Astrocyte (in vitro differentiated cells and primary cell): ENCODE results near the gene FRMD4A. TPM values are rescaled to one million over a fixed set of nuclear protein-coding genes. Genes with fewer than 3 reads are reported as not detected.
"Not testable (repeated sequence)": the region's sequence is repeated elsewhere in the genome, so short reads cannot be mapped to it uniquely, and the experiment has no call there.

ENCODE experiments used
- DNase-seq: peaks from one replicate; pipeline ENCODE4 v3.0.0-alpha.2; 2010; ENCODE audit warnings: low read depth
- FAIRE-seq: peaks from 2 replicates; lab custom pipeline; 2011; peaks lifted over from hg19 to GRCh38; lab: Jason Lieb, UNC
- H2AFZ ChIP-seq: 2 replicates; pipeline ENCODE4 v1.6.0; 2012; ENCODE audit warnings: low read depth, low read length, inconsistent platforms
- H3K27ac ChIP-seq: 2 replicates; pipeline ENCODE4 v1.5.1; 2011; ENCODE audit warnings: low read depth, low read length, inconsistent platforms
- H3K27me3 ChIP-seq: 2 replicates; pipeline ENCODE4 v1.6.0; 2011; ENCODE audit warnings: low read length, inconsistent platforms; ENCODE audit not compliant: insufficient read depth
- H3K36me3 ChIP-seq: 2 replicates; pipeline ENCODE4 v1.5.1; 2011; ENCODE audit warnings: low read length, inconsistent platforms; ENCODE audit not compliant: insufficient read depth
- H3K4me1 ChIP-seq: 2 replicates; pipeline ENCODE4 v1.5.1; 2011; ENCODE audit warnings: low read length, inconsistent platforms; ENCODE audit not compliant: insufficient read depth
- H3K4me2 ChIP-seq: 2 replicates; pipeline ENCODE4 v1.6.0; 2012; ENCODE audit warnings: low read length, inconsistent platforms
- H3K4me3 ChIP-seq: 2 replicates; pipeline ENCODE4 v1.5.1; 2011; ENCODE audit warnings: low read depth, mild to moderate bottlenecking, low read length, inconsistent platforms; ENCODE audit not compliant: insufficient read depth
- H3K79me2 ChIP-seq: 2 replicates; pipeline ENCODE4 v1.6.0; 2012; ENCODE audit warnings: mild to moderate bottlenecking, low read length, inconsistent platforms; ENCODE audit not compliant: insufficient read depth
- H3K9ac ChIP-seq: 2 replicates; pipeline ENCODE4 v1.6.0; 2012; ENCODE audit warnings: mild to moderate bottlenecking, low read length, inconsistent platforms
- H3K9me3 ChIP-seq: 2 replicates; pipeline ENCODE4 v1.5.1; 2012; ENCODE audit warnings: low read depth, mild to moderate bottlenecking, low read length, inconsistent platforms; ENCODE audit not compliant: insufficient read depth
- H4K20me1 ChIP-seq: 2 replicates; pipeline ENCODE4 v1.6.0; 2012; ENCODE audit warnings: low read length, inconsistent platforms; ENCODE audit not compliant: insufficient read depth
- H3K27ac Mint-ChIP-seq: one replicate; pipeline ENCODE4 v1.8.0; 2021; ENCODE audit warnings: mild to moderate bottlenecking, mixed read lengths; ENCODE audit not compliant: unreplicated experiment
- H3K27me3 Mint-ChIP-seq: one replicate; pipeline ENCODE4 v1.8.0; 2021; ENCODE audit warnings: low read depth, mixed read lengths; ENCODE audit not compliant: unreplicated experiment
- H3K36me3 Mint-ChIP-seq: one replicate; pipeline ENCODE4 v1.8.0; 2021; ENCODE audit warnings: low read depth, mixed read lengths; ENCODE audit not compliant: unreplicated experiment
- H3K4me1 Mint-ChIP-seq: one replicate; pipeline ENCODE4 v1.8.0; 2021; ENCODE audit warnings: low read depth, mixed read lengths; ENCODE audit not compliant: unreplicated experiment
- H3K4me3 Mint-ChIP-seq: one replicate; pipeline ENCODE4 v1.8.0; 2021; ENCODE audit warnings: mild to moderate bottlenecking, moderate library complexity, mixed read lengths; ENCODE audit not compliant: unreplicated experiment
- H3K9me3 Mint-ChIP-seq: one replicate; pipeline ENCODE4 v1.8.0; 2021; ENCODE audit warnings: mild to moderate bottlenecking, mixed read lengths; ENCODE audit not compliant: unreplicated experiment
- CTCF ChIP-seq: IDR thresholded peaks from 2 replicates; pipeline ENCODE4 v1.5.1; 2011; ENCODE audit warnings: low read depth, mild to moderate bottlenecking, inconsistent platforms, low read length, moderate library complexity; ENCODE audit not compliant: insufficient read depth
- EZH2 ChIP-seq: IDR thresholded peaks from 2 replicates; pipeline ENCODE4 v1.6.1; 2012; ENCODE audit warnings: mild to moderate bottlenecking, low read length, inconsistent platforms; ENCODE audit not compliant: insufficient read depth
- total RNA-seq: library from RNA; stranded (reverse); gene quantifications from 2 replicates; pipeline ENCODE4 v1.2.1, GENCODE V29; 2021

FRMD4A gene
- total RNA-seq, 1 donor from 2014 or later = 82.5 TPM

- Histone ChIP-seq H3K27me3 (no peaks in the 10 kb centered on the region), H3K36me3 (no peaks in the 10 kb centered on the region), H3K27ac (no peak overlapping the region), H2AFZ (peak overlapping the region; percentile 28), H3K9me3 (no peaks in the 10 kb centered on the region), H3K9ac (no peak overlapping the region), H3K4me2 (peak overlapping the region; percentile 4), H3K4me1 (no peaks in the 10 kb centered on the region), H3K4me3 (no peak overlapping the region), H4K20me1 (no peaks in the 10 kb centered on the region), H3K79me2 (no peaks in the 10 kb centered on the region)
- Mint-ChIP-seq H3K27ac (no peak overlapping the region), H3K4me1 (peaks cover 6% of the 10 kb centered on the region), H3K4me3 (no peak overlapping the region), H3K9me3 (peaks cover 4% of the 10 kb centered on the region), H3K27me3 (peaks cover 8% of the 10 kb centered on the region), H3K36me3 (peaks cover 2% of the 10 kb centered on the region)
- no peak for TF ChIP-seq EZH2
- no peak for TF ChIP-seq CTCF
- FAIRE-seq (no peak), DNase-seq (no peak)
Measured at GRCh38 chr10:14047431-14047830, 283.3 kb downstream of the FRMD4A start.

- not testable (repeated sequence) for H3K4me3 Mint-ChIP-seq, H2AFZ ChIP-seq, H3K9ac ChIP-seq, H3K27ac Mint-ChIP-seq, H3K4me3 ChIP-seq, H3K79me2 ChIP-seq, H4K20me1 ChIP-seq, H3K4me2 ChIP-seq, H3K27ac ChIP-seq, H3K36me3 ChIP-seq, H3K9me3 Mint-ChIP-seq, H3K4me1 ChIP-seq, DNase-seq, H3K9me3 ChIP-seq, H3K27me3 Mint-ChIP-seq, H3K36me3 Mint-ChIP-seq, FAIRE-seq, H3K27me3 ChIP-seq
- peaks cover 17% of the 10 kb centered on the region for H3K4me1 Mint-ChIP-seq
Measured at GRCh38 chr10:14042051-14042450, 288.7 kb downstream of the FRMD4A start.

GRCh38 chr10:14040787-14041631, 289.7 kb downstream of the FRMD4A start:
- no peak for TF ChIP-seq EZH2
- TF ChIP-seq CTCF = no peak
- H3K36me3 ChIP-seq = no peaks in the 10 kb centered on the region
- no peaks in the 10 kb centered on the region for H4K20me1 ChIP-seq
- H3K4me1 ChIP-seq = no peaks in the 10 kb centered on the region
- no peak for FAIRE-seq
- H3K4me2 ChIP-seq = no peak overlapping the region
- Mint-ChIP-seq H3K27me3 (no peaks in the 10 kb centered on the region), H3K27ac (peak overlapping the region; percentile 35), H3K4me1 (peaks cover 17% of the 10 kb centered on the region), H3K4me3 (no peak overlapping the region), H3K36me3 (peaks cover 2% of the 10 kb centered on the region), H3K9me3 (peaks cover 6% of the 10 kb centered on the region)
- no peak for DNase-seq
- no peak overlapping the region for H3K27ac ChIP-seq
- no peaks in the 10 kb centered on the region for H3K79me2 ChIP-seq
- no peaks in the 10 kb centered on the region for H3K27me3 ChIP-seq
- no peak overlapping the region for H3K4me3 ChIP-seq
- H3K9ac ChIP-seq = no peak overlapping the region
- no peak overlapping the region for H2AFZ ChIP-seq
- no peaks in the 10 kb centered on the region for H3K9me3 ChIP-seq
